GM18870 (cell line): ENCODE results near the gene SRP9.
"Not testable (repeated sequence)": the region's sequence is repeated elsewhere in the genome, so short reads cannot be mapped to it uniquely, and the experiment has no call there.

Experiments used
- ATAC-seq: cut with Tn5 transposase; IDR thresholded peaks from one replicate; pipeline ENCODE4 v1.9.1; 2021; ENCODE audit warnings: moderate library complexity; ENCODE audit not compliant: unreplicated experiment

SRP9 gene

DNA sequence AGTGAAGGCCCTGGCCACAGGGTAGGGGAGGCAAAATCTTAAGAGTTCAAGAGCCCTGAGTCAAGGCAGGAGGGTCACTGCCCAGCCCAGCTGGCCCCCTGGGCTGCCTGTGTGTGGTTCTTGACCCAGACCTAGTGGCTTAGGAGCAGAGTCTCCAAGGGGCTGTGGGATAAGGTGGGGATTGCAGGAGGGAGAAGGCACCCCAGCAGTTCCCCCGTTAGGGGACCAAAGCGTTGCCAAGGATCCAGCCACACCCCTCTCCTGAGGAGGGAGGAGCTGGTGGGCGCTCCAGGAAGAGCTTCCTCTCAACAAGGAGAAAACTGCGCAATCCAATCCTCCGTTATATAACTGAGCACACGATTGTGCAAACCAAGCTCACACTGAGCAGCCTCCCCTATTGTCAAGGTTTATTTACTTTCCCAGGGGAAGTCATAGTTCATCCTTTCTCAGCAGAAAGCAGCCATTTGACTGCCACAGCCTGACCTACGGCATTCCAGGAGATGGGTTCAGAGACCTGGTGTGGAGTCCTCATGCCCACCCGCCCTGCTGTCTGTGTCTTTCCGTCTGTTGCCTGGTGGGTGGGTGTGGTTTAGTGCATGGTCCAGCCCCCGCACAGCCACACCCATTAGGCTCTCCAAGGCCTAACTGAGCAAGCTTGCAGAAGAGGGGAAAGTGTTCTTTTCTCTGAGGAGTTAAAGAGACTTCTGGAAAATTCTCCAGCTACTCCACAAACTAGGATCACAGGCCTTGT, 35.8 kb downstream of the SRP9 start:
- no peak for ATAC-seq

DNA sequence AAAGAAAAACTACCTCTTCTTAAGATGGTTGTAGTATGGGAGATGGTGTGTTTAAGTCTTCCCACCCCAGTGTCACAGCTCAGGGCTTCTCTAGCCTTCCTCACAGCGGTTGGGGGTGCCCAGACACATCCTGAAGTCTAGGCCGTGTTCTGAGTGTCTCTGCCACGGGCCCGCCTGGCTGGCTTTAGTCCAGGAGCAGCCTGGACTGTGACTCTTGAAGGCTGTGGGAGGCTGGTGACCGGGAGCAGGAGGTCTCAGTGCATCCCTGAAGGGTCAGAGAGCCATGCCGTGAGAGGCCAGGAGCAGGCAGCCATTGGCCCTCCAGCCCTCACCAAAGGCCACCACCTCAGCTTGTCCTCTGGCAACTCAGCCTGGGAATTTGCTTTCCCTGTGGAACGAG, 36.8 kb downstream of the SRP9 start:
- ATAC-seq, result no peak

DNA sequence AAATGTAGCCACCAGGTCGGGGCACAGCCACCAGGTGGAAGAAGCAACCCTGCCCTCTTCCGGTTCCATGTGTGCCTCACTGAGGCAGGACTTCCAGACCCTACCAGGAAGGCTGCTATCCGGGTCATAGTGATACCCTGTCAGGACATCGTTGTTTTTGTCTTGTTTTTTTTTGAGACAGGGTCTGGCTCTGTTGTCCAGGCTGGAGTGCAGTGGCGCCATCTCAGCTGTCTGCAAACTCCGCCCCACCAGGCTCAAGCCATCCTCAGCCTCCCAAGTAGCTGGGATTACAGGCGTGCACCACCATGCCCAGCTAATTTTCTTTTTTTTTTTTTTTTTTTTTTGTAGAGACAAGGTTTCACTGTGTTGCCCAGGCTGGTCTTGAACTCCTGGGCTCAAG, 37.5 kb downstream of the SRP9 start:
- ATAC-seq, result not testable (repeated sequence)

DNA sequence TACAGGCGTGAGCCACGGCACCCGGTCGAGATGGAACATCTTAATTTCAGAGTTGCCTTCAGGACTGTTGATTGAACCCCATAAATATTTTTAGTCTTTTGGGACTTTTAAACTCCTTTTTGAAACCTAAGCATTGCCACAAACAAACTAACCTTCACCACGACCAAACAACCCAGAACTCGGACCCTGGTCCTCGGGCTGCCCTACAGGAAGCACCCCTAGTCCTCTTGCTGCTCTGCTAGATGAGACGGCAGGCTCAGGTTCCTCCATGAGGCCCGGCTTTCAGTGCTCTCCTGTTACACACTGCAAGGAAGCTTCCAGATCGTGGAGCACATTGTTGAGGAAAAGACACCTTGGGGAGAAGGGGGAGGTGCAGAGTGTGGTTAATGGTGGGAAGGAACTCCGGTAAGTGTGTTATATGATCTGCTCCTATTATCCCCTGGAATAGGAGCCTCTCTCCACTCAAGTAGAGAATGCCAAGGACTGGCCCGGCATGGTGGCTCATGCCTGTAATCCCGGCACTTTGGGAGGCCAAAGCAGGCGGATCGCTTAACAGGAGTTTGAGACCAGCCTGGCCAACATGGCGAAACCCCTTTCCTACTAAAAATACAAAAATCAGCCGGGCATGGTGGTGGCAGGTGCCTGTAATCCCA, 38.0 kb downstream of the SRP9 start:
- no peak for ATAC-seq

DNA sequence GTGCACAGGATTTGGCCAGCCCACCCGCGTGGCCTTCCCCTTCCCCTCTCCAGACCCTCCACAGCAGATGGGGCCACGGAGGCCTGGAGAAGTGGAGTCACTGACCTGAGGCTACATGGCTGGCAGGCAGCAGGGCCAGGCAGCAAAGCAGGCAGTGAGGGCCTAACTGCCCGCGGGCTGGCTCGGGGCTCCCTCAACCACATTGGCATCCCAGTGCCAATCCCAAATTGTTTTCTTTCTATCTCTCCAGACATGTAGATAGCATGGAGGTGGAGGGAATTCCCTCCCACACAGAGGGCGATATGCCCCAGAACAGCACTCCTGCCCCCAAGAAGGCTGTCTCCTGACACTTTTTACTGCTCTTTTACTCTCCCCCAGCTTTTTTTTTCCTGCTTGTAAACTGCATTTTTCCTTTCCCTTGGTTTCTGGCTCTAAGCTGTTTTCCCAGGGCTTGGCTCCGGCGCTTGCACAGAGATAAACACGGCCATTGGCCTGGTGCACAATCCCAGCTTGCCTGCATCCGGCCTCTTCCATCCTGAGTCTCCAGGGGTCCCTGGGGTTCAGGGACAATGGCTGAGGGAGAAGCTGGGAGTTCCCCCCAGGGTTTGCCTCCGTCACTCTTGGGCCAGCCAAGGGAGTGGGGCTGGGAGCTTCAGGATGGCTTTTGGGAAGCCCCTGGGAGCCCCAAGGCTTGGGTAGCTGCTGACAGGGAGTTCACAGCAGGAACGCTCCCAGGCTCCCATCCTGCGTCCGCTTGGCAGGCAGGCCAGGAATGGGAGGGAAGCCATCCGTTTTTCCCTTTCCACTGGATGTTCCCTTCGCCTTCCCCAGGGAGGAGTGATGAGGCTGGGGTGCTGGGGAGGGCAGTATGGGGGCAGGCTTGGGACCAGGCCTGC, 39.3 kb downstream of the SRP9 start:
- no peak for ATAC-seq

DNA sequence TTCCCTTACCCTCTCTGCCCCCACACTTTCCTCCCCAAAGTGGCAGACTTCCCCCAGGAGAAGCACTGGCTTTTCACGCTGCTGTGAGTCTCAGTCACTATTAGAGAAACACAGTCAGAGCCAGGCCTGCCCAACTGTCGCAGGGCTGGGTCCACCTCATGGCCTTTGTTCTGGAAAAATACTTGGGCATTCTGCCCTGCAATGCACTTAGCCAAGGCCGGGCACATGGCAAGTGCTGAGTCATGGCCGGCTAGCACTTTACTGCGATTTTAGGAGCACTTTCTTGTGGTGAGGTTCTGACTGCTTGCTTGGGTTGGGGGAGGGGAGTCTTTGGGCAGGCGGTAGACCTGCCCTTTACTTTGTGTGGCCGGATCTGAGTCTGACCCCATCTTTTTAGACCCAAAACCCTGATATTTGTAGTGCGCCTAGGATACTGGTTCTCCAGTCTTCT, 40.0 kb downstream of the SRP9 start:
- ATAC-seq, result no peak

DNA sequence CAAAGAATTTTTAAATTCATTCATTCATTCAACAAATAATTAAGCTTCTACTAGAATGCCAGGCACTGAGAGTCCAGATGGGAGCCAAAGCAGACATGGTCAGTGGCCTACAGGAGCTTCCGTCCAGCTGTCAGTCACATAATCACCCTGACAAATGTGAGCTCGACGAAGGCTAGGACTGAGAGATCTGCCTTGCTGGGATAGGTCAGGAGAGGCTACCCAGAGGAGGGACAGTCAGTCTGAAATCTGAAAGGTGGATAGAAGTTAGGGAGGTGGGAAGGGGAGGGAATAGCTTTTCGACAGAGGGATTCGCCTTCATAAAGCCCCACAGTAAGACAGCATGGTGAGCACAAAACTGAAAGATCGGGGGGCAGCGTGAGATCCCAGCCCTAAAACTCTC, 40.6 kb downstream of the SRP9 start:
- ATAC-seq, result no peak

DNA sequence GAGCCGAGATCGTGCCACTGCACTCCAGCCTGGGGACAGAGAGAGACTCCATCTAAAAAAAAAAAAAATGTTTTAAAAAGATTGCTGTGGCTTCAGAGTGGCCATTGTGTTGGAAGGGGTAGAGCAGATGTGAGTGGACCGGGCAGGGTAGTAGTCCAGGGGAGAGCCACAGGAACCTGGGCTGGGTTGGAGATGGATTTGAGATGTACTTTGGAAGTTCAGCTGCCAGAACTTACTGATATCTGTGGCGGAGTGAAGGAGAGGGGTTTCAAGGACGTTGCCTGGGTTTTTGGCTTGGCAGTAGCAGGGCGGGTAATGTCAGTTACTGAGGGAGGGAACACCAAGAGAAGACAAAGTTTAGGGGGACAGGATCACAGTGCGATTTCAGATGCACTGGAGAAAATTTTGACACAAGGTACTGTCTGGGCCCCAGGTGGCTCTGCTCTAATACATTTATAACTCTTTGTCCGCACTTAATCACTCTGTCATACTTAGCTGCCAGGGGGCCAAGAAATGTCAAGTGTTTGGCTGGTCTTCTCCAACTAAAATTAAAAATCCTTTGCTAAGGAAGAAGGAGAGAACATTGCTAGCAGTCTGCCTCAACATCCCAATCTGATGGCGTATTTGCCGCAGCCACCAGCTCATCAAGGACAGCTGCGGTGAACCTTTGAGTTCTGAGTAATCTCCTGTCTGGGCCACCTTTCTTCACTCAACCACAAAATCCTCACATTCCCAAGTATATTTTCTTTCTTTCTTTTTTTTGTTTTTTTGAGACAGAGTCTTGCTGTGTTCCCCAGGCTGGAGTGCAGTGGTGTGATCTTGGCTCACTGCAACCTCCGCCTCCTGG, 41.9 kb downstream of the SRP9 start:
- no peak for ATAC-seq

DNA sequence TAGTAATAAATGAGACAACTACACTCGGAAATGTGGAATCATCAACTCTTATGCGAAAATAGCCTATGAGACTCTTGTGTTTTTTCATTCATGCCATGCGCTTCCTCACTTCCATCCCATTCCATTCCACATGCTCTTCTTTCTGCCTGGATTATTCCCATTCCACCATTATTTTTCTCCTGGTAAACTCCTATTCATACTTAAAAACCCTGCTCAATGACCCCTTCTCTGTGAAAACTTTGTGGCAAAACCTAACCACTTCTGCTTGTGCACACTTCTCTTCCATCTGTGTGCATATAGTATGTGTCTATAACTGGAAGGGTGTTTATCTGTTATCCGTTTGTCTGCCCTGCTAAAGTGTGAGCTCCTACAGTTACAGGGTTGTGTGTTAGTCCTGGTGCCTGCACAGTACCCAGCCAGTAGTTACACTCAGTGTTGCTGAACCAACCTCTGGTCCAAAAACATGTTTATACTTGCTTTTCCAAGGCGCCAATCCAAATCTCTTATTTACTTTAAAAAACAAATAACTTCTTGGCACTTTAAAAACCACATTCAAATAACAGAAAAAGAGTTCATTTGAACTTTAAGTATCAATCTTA, 43.0 kb downstream of the SRP9 start:
- ATAC-seq, result no peak

DNA sequence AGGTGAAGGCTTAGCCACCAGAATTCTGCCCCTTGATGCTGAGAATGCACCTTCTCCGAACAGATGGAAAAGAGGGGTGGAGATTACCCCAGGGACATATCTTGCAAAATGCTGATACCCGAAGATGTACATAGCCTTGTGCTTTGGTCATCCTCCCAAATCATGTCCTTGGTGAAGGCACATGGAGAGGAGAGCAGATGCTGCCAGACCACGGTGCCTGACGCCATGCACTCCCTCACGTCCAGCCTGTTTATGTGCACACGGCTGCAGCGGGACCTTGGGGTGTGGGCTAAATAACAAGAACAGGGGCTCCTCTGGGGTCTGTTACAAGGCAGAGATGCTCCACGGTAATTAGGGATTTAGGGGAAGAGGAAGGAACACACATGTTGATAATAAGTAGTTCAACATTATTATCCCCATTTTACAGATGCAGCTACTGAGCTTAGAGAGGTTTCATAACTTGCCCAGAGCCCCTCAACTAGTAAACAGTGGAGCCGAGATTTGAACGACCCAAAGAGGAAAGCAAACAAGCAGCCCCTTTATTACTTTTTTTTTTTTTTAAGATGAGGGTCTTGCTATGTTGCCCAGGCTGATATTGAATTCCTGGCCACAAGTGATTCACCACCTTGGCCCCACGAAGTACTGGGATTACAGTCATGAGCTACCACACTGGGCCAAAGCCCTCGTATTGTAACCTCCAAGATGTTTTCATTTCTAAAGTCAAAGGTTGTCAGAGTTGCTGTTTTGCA, 45.2 kb downstream of the SRP9 start:
- ATAC-seq, result no peak

DNA sequence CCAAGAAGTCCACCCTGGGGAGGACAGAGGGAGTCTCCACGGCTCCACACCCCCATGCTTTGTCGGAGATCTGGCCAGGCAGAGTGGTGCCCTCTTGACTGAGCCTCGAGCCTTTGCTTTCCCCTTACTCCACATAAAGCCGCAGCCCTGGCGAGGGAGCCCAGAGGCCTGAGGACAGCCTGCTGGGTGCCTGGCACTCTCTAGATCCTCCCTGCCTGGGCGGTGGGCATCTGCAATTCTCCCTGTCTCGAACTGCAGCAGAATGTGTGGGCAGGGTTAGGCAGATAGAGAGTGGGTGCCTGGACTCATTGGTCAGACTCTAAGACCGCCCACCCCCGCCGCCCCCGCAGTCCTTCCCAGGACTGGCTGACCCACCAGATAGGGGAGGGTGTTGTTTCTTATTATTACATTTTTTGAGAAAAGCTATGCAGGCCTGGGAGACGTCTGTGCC, 46.2 kb downstream of the SRP9 start:
- ATAC-seq, result no peak

DNA sequence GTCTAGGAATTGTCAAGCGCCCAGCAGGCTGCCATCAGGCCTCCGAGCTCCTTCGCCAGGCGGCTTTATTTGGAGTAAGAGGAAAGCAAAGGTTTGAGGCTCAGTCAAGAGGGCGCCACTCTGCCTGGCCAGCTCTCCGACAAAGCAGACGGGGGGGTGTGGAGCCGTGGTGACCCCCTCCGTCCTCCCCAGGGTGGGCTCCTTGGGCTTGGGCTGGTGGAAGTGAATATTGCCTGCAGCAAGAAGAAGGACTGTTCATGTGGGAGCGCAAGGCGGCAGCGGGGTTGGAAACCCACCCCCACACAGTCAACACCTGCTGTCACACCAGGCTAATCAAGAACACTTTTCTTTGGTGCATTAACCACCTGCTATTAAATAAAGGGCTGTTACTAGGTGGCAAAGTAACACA, 46.9 kb downstream of the SRP9 start:
- no peak for ATAC-seq

DNA sequence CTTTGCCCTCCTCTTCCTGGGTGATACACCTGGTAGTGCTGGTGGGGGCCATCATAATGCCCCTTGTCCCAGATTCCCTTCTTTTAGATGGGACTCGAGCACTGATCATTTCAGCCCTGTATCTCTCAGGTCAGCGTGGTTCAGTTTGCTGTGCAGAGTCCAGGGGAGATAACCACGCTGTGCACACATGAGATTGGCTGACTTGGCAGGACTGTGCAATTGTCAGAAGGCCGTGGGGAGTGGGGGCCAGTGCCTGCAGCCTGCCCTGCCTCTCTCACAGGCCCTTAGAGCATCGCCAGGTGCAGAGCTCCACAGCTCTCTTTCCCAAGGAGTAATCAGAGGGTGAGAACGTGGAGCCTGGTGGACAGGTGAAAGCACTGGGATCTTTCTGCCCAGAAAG, 47.5 kb downstream of the SRP9 start:
- ATAC-seq, result no peak

DNA sequence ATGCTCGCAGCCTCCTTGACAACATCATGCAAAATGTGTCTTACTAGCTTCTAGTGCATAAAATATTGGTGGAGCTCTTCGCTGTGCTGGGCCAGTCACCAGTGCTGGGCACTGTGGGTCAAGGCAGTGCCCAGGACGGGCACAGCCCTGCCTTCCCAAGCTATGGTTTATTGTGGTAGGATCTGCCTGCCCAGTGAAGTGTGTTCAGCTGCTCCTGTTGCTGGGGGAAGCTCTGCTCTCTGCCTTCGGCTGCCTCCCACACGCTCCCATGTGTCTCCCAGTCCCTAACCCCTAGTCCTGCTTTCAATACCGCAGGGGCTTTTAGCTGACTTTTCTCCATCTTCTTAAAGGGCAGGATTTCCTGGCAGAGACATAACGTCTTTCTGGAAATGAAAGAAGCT, 48.0 kb downstream of the SRP9 start:
- ATAC-seq, result no peak

DNA sequence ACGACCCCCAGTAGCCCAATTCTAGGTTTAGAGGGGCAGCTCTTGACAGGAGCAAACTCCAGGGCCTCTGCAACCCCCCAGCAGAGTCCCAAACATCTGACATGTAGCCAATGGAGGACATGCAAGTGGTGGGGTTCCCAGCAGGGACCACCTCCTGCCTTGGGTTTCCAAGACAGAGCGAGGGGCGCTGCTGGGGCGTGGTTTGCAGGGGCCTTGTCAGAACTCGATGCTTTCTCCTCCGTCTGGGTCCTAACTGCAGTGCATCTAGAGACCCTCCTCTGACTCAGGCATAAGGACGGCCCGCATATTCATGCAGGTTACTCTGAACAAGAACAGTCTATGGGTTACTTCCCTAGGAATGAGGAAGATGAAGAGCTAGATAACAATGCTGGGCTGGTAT, 49.5 kb downstream of the SRP9 start:
- ATAC-seq, result no peak

DNA sequence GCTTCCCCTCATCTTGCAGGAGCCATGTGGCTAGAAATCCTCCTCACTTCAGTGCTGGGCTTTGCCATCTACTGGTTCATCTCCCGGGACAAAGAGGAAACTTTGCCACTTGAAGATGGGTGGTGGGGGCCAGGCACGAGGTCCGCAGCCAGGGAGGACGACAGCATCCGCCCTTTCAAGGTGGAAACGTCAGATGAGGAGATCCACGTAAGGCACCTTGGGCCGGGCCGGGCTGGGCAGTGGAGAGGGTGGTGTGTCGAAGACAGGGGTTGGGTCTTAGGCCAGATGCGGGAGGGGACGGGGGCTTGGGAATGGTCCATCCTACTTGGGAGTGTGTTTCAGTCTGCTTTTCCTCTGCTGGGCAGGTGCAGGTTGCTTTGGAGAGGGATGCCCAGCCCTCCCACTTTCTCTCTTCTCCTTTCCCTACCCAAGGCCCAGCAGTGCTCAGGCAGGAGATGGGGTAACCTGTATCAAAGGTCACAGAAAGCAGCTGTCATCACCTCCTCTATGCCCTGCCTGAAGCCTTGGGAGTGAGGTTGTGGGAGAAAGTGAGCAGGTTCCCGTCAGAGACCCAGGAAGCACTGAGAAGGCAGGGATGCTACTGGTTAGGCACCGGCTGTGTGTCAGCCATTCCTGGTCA, 51.2 kb downstream of the SRP9 start:
- no peak for ATAC-seq

DNA sequence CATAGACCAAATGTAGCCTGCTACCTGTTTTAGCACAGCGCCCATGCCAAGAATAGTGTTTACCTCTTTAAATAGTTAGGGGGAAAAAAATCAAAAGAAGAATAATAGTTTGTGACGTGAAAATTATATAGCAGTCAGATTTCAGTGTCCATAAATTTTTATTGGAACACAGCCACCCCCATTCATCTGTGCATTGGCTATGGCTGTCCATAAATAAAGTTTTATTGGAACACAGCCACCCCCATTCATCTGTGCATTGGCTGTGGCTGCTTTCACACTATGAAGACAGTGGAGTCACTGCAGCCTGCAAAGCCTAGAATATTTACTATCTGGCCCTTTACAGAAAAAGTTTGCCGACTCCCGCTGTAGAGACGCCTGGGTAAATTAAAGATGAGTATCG, 53.2 kb downstream of the SRP9 start:
- ATAC-seq, result no peak

DNA sequence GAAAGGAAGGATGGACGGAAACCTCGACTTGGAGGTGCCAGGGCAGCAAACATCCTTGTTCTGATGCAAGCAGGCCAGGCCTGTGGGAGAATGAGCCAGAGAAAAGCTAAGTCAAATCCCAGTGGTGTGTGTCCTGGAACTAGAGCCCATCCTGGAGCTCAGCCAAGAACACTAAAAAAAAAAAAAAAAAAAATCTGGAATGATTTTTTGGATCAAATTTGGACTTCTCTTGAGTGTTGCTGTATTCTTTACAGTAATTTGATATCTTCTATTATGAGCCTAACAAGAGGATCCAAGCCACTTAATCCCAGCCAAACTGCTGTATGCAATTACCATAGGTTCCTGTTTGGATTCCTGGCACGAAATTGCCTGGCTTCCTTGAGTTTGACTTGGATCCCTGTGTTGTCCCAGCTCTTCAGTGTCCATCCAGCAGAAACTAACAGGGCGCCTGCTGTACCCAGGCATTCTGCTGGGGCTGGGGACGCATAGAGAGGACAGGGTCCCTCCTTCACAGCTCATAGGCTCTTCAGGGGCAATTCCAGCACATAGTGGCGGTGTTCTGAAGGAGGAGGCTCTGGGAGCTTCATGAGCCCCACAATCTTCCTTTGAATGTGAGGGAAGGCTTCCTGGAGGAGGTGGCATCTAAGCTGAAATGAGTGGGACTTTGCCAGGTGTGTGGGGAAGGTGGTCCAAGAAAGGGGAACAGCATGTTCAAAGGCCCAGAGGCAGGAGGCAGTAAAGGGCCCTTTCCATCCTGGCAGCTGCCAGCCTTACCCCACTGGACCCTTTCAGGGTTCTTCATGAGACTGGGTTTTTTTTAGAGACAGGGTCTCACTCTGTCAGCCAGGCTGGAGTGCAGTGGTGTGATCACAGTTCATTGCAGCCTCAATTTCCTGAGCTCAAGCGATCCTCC, 57.0 kb downstream of the SRP9 start:
- ATAC-seq, result no peak
